Measurements from ENCODE around the gene G6PC1. TPM values are rescaled to one million over a fixed set of nuclear protein-coding genes. Genes with fewer than 3 reads are reported as not detected.

G6PC1 gene
- total and polyA plus RNA-seq, 2 of the 13 experiments (the other 11 are each of a cell fraction or from before 2014, with no cell fraction given), result 1.7 to 37.9 TPM

GRCh38 chr17:42950044-42950783 is 49.6 kb downstream of the G6PC1 start:
- no peak overlapping the region for H3K4me2 ChIP-seq (ENCODE audit: low read depth, low read length)
- no TSS peak for BruUV-seq (replicated peaks)
- in situ Hi-C loops (cut with HindIII; ENCODE audit: extremely low pct_ligation_motif_present, low pct_unique_long_range_greater_than_20kb), result no loop called here
- H3K36me3 ChIP-seq (replicated peaks in 1 of 2; ENCODE audit: control insufficient read depth in 1 of 2, insufficient read depth in 2 of 2, low read length in 2 of 2), result peaks cover 1 to 21% of the 10 kb centered on the region in 2 experiments; a peak in 2 of 5 replicates
- no peak overlapping the region for H2AFZ ChIP-seq (ENCODE audit: low read length)
- peaks cover 13% of the 10 kb centered on the region for H3K4me1 ChIP-seq (ENCODE audit: insufficient read depth, low read length)
- no peak overlapping the region for H3K4me3 ChIP-seq (replicated peaks in 1 of 3; ENCODE audit: insufficient read depth in 1 of 3, low read depth in 2 of 3, low read length in 3 of 3)
- ATAC-seq, result no peak
- ChIA-PET POLR2A (no interaction called here), CTCF (ENCODE audit: low intra/inter-chr PET ratio, low total read pairs) (no interaction called here)
- TF ChIP-seq POLR2A (IDR thresholded peaks at IDR 0.05; ENCODE audit: insufficient read depth in 1 of 2, low read depth in 2 of 2, low read length in 2 of 2) (no peak), MIER3 (CRISPR knock-in tag; IDR thresholded peaks at IDR 0.05; ENCODE audit: borderline replicate concordance) (no peak), ONECUT2 (CRISPR knock-in tag; IDR thresholded peaks at IDR 0.05) (no peak), ASH2L (IDR thresholded peaks at IDR 0.05; ENCODE audit: insufficient read length, low read depth, low read length) (no peak), KLF11 (CRISPR knock-in tag; IDR thresholded peaks at IDR 0.05) (no peak), HOXA7 (CRISPR knock-in tag; IDR thresholded peaks at IDR 0.05) (no peak), NR0B2 (CRISPR knock-in tag; IDR thresholded peaks at IDR 0.05) (no peak), RFX5 (IDR thresholded peaks at IDR 0.05; ENCODE audit: low read depth, low read length) (no peak), ZBTB1 (CRISPR knock-in tag; IDR thresholded peaks at IDR 0.05; ENCODE audit: borderline replicate concordance) (no peak), ZNF75D (CRISPR knock-in tag; IDR thresholded peaks at IDR 0.05; ENCODE audit: borderline replicate concordance) (no peak), U2AF2 (IDR thresholded peaks at IDR 0.05; ENCODE audit: low read depth, low read length) (no peak)
- TF ChIP-seq, protein P1, sequence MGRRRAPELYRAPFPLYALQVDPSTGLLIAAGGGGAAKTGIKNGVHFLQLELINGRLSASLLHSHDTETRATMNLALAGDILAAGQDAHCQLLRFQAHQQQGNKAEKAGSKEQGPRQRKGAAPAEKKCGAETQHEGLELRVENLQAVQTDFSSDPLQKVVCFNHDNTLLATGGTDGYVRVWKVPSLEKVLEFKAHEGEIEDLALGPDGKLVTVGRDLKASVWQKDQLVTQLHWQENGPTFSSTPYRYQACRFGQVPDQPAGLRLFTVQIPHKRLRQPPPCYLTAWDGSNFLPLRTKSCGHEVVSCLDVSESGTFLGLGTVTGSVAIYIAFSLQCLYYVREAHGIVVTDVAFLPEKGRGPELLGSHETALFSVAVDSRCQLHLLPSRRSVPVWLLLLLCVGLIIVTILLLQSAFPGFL (CRISPR knock-in tag; IDR thresholded peaks at IDR 0.05), result no peak
- TF ChIP-seq, protein P2, sequence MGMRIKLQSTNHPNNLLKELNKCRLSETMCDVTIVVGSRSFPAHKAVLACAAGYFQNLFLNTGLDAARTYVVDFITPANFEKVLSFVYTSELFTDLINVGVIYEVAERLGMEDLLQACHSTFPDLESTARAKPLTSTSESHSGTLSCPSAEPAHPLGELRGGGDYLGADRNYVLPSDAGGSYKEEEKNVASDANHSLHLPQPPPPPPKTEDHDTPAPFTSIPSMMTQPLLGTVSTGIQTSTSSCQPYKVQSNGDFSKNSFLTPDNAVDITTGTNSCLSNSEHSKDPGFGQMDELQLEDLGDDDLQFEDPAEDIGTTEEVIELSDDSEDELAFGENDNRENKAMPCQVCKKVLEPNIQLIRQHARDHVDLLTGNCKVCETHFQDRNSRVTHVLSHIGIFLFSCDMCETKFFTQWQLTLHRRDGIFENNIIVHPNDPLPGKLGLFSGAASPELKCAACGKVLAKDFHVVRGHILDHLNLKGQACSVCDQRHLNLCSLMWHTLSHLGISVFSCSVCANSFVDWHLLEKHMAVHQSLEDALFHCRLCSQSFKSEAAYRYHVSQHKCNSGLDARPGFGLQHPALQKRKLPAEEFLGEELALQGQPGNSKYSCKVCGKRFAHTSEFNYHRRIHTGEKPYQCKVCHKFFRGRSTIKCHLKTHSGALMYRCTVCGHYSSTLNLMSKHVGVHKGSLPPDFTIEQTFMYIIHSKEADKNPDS (CRISPR knock-in tag; IDR thresholded peaks at IDR 0.05), result no peak
- H3K79me2 ChIP-seq (ENCODE audit: insufficient read depth, low read length), result no peaks in the 10 kb centered on the region
- intact Hi-C loops (cut with micrococcal nuclease; ENCODE audit: unreplicated experiment), result no loop called here
- DNase-seq (ENCODE audit: low spot score), result no peak
- no peaks in the 10 kb centered on the region for H3K9me3 ChIP-seq (ENCODE audit: low read length)
- no peak for FAIRE-seq
- no peaks in the 10 kb centered on the region for H3K27me3 ChIP-seq (ENCODE audit: control insufficient read depth in 1 of 2, insufficient read depth in 2 of 2, low read length in 2 of 2)
- H4K20me1 ChIP-seq (ENCODE audit: insufficient read depth, low read length), result no peaks in the 10 kb centered on the region
- no peak overlapping the region for H3K9ac ChIP-seq (ENCODE audit: insufficient read depth, low read depth, low read length)
- H3K27ac ChIP-seq (ENCODE audit: extremely low read length, insufficient read depth, low read length), result no peak overlapping the region
- 93% methylated on average over 13 of the region's 13 CpGs for WGBS (ENCODE audit: low lambda C conversion rate)

Small RNAs within 50 kb of the gene (small RNA-seq; reads per million reads assigned to genes)
- gene RF00561 (ENCODE audit: insufficient read depth in 2 of 3, insufficient read length in 3 of 3, low read depth in 2 of 3, low replicate concordance in 1 of 3), result 0 reads per million in 3 experiments
- gene RNU6-287P (ENCODE audit: insufficient read depth in 2 of 3, insufficient read length in 3 of 3, low read depth in 2 of 3, low replicate concordance in 1 of 3), result 0 reads per million in 3 experiments

Other genes with a start within 250 kb of the G6PC1 start
- gene TUBG2, start 241.5 kb upstream of the G6PC1 start, total RNA-seq (2016; rRNA removed; fragmentation: Illumina TruSeq; extraction: Trizol), result 6.6 and 16.0 TPM in 2 replicates
- 42.3 and 48.3 TPM in 2 replicates for gene TUBG2, start 241.5 kb upstream of the G6PC1 start, polyA plus RNA-seq (2011; rRNA removed)
- gene PLEKHH3, start 223.8 kb upstream of the G6PC1 start, total RNA-seq (2016; rRNA removed; fragmentation: Illumina TruSeq; extraction: Trizol), result 9.3 and 19.9 TPM in 2 replicates
- gene PLEKHH3, start 223.8 kb upstream of the G6PC1 start, polyA plus RNA-seq (2011; rRNA removed), result 6.0 and 7.5 TPM in 2 replicates
- 0.20 and 0.29 TPM in 2 replicates for gene CCR10, start 219.0 kb upstream of the G6PC1 start, total RNA-seq (2016; rRNA removed; fragmentation: Illumina TruSeq; extraction: Trizol)
- 0.54 and 0.63 TPM in 2 replicates for gene CCR10, start 219.0 kb upstream of the G6PC1 start, polyA plus RNA-seq (2011; rRNA removed)
- gene CNTNAP1, start 218.3 kb upstream of the G6PC1 start, total RNA-seq (2016; rRNA removed; fragmentation: Illumina TruSeq; extraction: Trizol), result 1.2 and 4.5 TPM in 2 replicates
- 7.7 and 10.7 TPM in 2 replicates for gene CNTNAP1, start 218.3 kb upstream of the G6PC1 start, polyA plus RNA-seq (2011; rRNA removed)
- 6.0 and 11.6 TPM in 2 replicates for gene EZH1, start 155.8 kb upstream of the G6PC1 start, total RNA-seq (2016; rRNA removed; fragmentation: Illumina TruSeq; extraction: Trizol)
- gene EZH1, start 155.8 kb upstream of the G6PC1 start, polyA plus RNA-seq (2011; rRNA removed), result 24.0 and 24.2 TPM in 2 replicates
- 0.74 and 1.4 TPM in 2 replicates for gene RAMP2, start 139.6 kb upstream of the G6PC1 start, total RNA-seq (2016; rRNA removed; fragmentation: Illumina TruSeq; extraction: Trizol)
- gene RAMP2, start 139.6 kb upstream of the G6PC1 start, polyA plus RNA-seq (2011; rRNA removed), result 5.2 and 7.1 TPM in 2 replicates
- gene VPS25, start 127.3 kb upstream of the G6PC1 start, total RNA-seq (2016; rRNA removed; fragmentation: Illumina TruSeq; extraction: Trizol), result 148 and 161 TPM in 2 replicates
- 249 and 270 TPM in 2 replicates for gene VPS25, start 127.3 kb upstream of the G6PC1 start, polyA plus RNA-seq (2011; rRNA removed)
- gene WNK4, start 120.2 kb upstream of the G6PC1 start, total RNA-seq (2016; rRNA removed; fragmentation: Illumina TruSeq; extraction: Trizol), result 1.5 and 2.7 TPM in 2 replicates
- 13.7 and 16.9 TPM in 2 replicates for gene WNK4, start 120.2 kb upstream of the G6PC1 start, polyA plus RNA-seq (2011; rRNA removed)
- 202 and 250 TPM in 2 replicates for gene COA3, start 102.1 kb upstream of the G6PC1 start, total RNA-seq (2016; rRNA removed; fragmentation: Illumina TruSeq; extraction: Trizol)
- gene COA3, start 102.1 kb upstream of the G6PC1 start, polyA plus RNA-seq (2011; rRNA removed), result 130 and 133 TPM in 2 replicates
- 0.11 TPM in 1 of 2 replicates, not detected in the other for gene CNTD1, start 101.9 kb upstream of the G6PC1 start, total RNA-seq (2016; rRNA removed; fragmentation: Illumina TruSeq; extraction: Trizol)
- 0.15 and 0.34 TPM in 2 replicates for gene CNTD1, start 101.9 kb upstream of the G6PC1 start, polyA plus RNA-seq (2011; rRNA removed)
- gene BECN1, start 76.5 kb upstream of the G6PC1 start, total RNA-seq (2016; rRNA removed; fragmentation: Illumina TruSeq; extraction: Trizol), result 97.2 and 109 TPM in 2 replicates
- 77.1 and 82.1 TPM in 2 replicates for gene BECN1, start 76.5 kb upstream of the G6PC1 start, polyA plus RNA-seq (2011; rRNA removed)
- gene PSME3, start 67.4 kb upstream of the G6PC1 start, total RNA-seq (2016; rRNA removed; fragmentation: Illumina TruSeq; extraction: Trizol), result 135 and 202 TPM in 2 replicates
- gene PSME3, start 67.4 kb upstream of the G6PC1 start, polyA plus RNA-seq (2011; rRNA removed), result 61.5 and 66.3 TPM in 2 replicates
- 0.55 and 1.2 TPM in 2 replicates for gene AOC2, start 56.2 kb upstream of the G6PC1 start, total RNA-seq (2016; rRNA removed; fragmentation: Illumina TruSeq; extraction: Trizol)
- 3.3 and 5.1 TPM in 2 replicates for gene AOC2, start 56.2 kb upstream of the G6PC1 start, polyA plus RNA-seq (2011; rRNA removed)
- gene AOC3, start 49.6 kb upstream of the G6PC1 start, total RNA-seq (2016; rRNA removed; fragmentation: Illumina TruSeq; extraction: Trizol), result 8.7 and 10.4 TPM in 2 replicates
- 51.7 and 61.0 TPM in 2 replicates for gene AOC3, start 49.6 kb upstream of the G6PC1 start, polyA plus RNA-seq (2011; rRNA removed)
- 24.7 and 29.8 TPM in 2 replicates for gene AARSD1, start 63.7 kb downstream of the G6PC1 start, total RNA-seq (2016; rRNA removed; fragmentation: Illumina TruSeq; extraction: Trizol)
- gene AARSD1, start 63.7 kb downstream of the G6PC1 start, polyA plus RNA-seq (2011; rRNA removed), result 25.6 and 29.3 TPM in 2 replicates
- 1.2 and 1.9 TPM in 2 replicates for gene PTGES3L, start 79.3 kb downstream of the G6PC1 start, total RNA-seq (2016; rRNA removed; fragmentation: Illumina TruSeq; extraction: Trizol)
- 1.9 and 2.9 TPM in 2 replicates for gene PTGES3L, start 79.3 kb downstream of the G6PC1 start, polyA plus RNA-seq (2011; rRNA removed)
- 9.4 and 10.3 TPM in 2 replicates for gene RUNDC1, start 79.8 kb downstream of the G6PC1 start, total RNA-seq (2016; rRNA removed; fragmentation: Illumina TruSeq; extraction: Trizol)
- 11.4 and 14.0 TPM in 2 replicates for gene RUNDC1, start 79.8 kb downstream of the G6PC1 start, polyA plus RNA-seq (2011; rRNA removed)
- 1,585 and 1,854 TPM in 2 replicates for gene RPL27, start 97.6 kb downstream of the G6PC1 start, total RNA-seq (2016; rRNA removed; fragmentation: Illumina TruSeq; extraction: Trizol)
- 5,537 and 5,840 TPM in 2 replicates for gene RPL27, start 97.6 kb downstream of the G6PC1 start, polyA plus RNA-seq (2011; rRNA removed)
- 38.1 and 40.2 TPM in 2 replicates for gene IFI35, start 106.0 kb downstream of the G6PC1 start, total RNA-seq (2016; rRNA removed; fragmentation: Illumina TruSeq; extraction: Trizol)
- 28.9 and 33.5 TPM in 2 replicates for gene IFI35, start 106.0 kb downstream of the G6PC1 start, polyA plus RNA-seq (2011; rRNA removed)
- gene VAT1, start 121.6 kb downstream of the G6PC1 start, total RNA-seq (2016; rRNA removed; fragmentation: Illumina TruSeq; extraction: Trizol), result 143 TPM in 2 replicates
- 197 and 205 TPM in 2 replicates for gene VAT1, start 121.6 kb downstream of the G6PC1 start, polyA plus RNA-seq (2011; rRNA removed)
- gene RND2, start 124.4 kb downstream of the G6PC1 start, total RNA-seq (2016; rRNA removed; fragmentation: Illumina TruSeq; extraction: Trizol), result 0.11 TPM in 2 replicates
- 0.04 and 0.05 TPM in 2 replicates for gene RND2, start 124.4 kb downstream of the G6PC1 start, polyA plus RNA-seq (2011; rRNA removed)
- 37.5 and 56.0 TPM in 2 replicates for gene BRCA1, start 224.6 kb downstream of the G6PC1 start, total RNA-seq (2016; rRNA removed; fragmentation: Illumina TruSeq; extraction: Trizol)
- gene BRCA1, start 224.6 kb downstream of the G6PC1 start, polyA plus RNA-seq (2011; rRNA removed), result 11.7 and 13.3 TPM in 2 replicates

Measured in HepG2 (cell line).